Measurements from ENCODE around the gene INPP5J.

The INPP5J gene

GRCh38 chr22:31139866-31140716 is 17.3 kb downstream of the INPP5J start, which contains the start of gene PLA2G3:
PLA2G3 (minus strand) TSS chr22:31140508; CDS start chr22:31140354, 154 bp downstream.
- Histone ChIP-seq H3K4me2 (ENCODE audit: low read length) (no peak within 1 kb of the TSS), H3K79me2 (no peaks in the 10 kb centered on the region), H3K36me3 (ENCODE audit: control insufficient read depth, insufficient read depth, low read length) (no peaks in the 10 kb centered on the region), H3K27me3 (ENCODE audit: control insufficient read depth, insufficient read depth, low read length) (no peaks in the 10 kb centered on the region), H3K4me1 (peaks cover 29% of the 10 kb centered on the region), H2AFZ (no peak within 1 kb of the TSS), H3K9ac (no peak within 1 kb of the TSS), H3K27ac (peak within 1 kb of the TSS; percentile 36), H3K9me3 (ENCODE audit: control insufficient read depth, low read length) (no peaks in the 10 kb centered on the region), H3K4me3 (ENCODE audit: low read depth, low read length) (no peak within 1 kb of the TSS)
- no peak for TF ChIP-seq CTCF (IDR thresholded peaks at IDR 0.05)

GRCh38 chr22:31140746-31141145 is 18.0 kb downstream of the INPP5J start:
- Histone ChIP-seq H3K9me3 (ENCODE audit: control insufficient read depth, low read length) (no peaks in the 10 kb centered on the region), H3K4me1 (peaks cover 24% of the 10 kb centered on the region), H3K4me3 (ENCODE audit: low read depth, low read length) (no peak overlapping the region), H2AFZ (no peak overlapping the region), H3K79me2 (no peaks in the 10 kb centered on the region), H3K27me3 (ENCODE audit: control insufficient read depth, insufficient read depth, low read length) (no peaks in the 10 kb centered on the region), H3K36me3 (ENCODE audit: control insufficient read depth, insufficient read depth, low read length) (no peaks in the 10 kb centered on the region), H3K27ac (peak overlapping the region; percentile 6), H3K4me2 (ENCODE audit: low read length) (no peak overlapping the region), H3K9ac (no peak overlapping the region)
- no peak for TF ChIP-seq CTCF (IDR thresholded peaks at IDR 0.05)

GRCh38 chr22:31141551-31141950 is 18.8 kb downstream of the INPP5J start:
- no peak for TF ChIP-seq CTCF (IDR thresholded peaks at IDR 0.05)
- H3K27ac ChIP-seq: no peak overlapping the region
- H3K9ac ChIP-seq: no peak overlapping the region
- no peaks in the 10 kb centered on the region for H3K36me3 ChIP-seq (ENCODE audit: control insufficient read depth, insufficient read depth, low read length)
- no peaks in the 10 kb centered on the region for H3K27me3 ChIP-seq (ENCODE audit: control insufficient read depth, insufficient read depth, low read length)
- H3K9me3 ChIP-seq (ENCODE audit: control insufficient read depth, low read length): no peaks in the 10 kb centered on the region
- no peaks in the 10 kb centered on the region for H3K79me2 ChIP-seq
- no peak overlapping the region for H2AFZ ChIP-seq
- no peak overlapping the region for H3K4me2 ChIP-seq (ENCODE audit: low read length)
- H3K4me1 ChIP-seq: peaks cover 23% of the 10 kb centered on the region
- no peak overlapping the region for H3K4me3 ChIP-seq (ENCODE audit: low read depth, low read length)

- peak overlapping the region; percentile 66 for H3K27ac ChIP-seq
- no peak overlapping the region for H3K4me3 ChIP-seq (ENCODE audit: low read depth, low read length)
- H3K36me3 ChIP-seq (ENCODE audit: control insufficient read depth, insufficient read depth, low read length): no peaks in the 10 kb centered on the region
- H3K27me3 ChIP-seq (ENCODE audit: control insufficient read depth, insufficient read depth, low read length): no peaks in the 10 kb centered on the region
- H3K4me1 ChIP-seq: peaks cover 23% of the 10 kb centered on the region
- no peak for TF ChIP-seq CTCF (IDR thresholded peaks at IDR 0.05)
- no peak overlapping the region for H2AFZ ChIP-seq
- H3K4me2 ChIP-seq (ENCODE audit: low read length): no peak overlapping the region
- no peaks in the 10 kb centered on the region for H3K79me2 ChIP-seq
- no peaks in the 10 kb centered on the region for H3K9me3 ChIP-seq (ENCODE audit: control insufficient read depth, low read length)
- H3K9ac ChIP-seq: no peak overlapping the region
Measured at GRCh38 chr22:31142285-31142684, 19.5 kb downstream of the INPP5J start.

GRCh38 chr22:31143038-31143437 is 20.3 kb downstream of the INPP5J start:
- peak overlapping the region; percentile 70 for H2AFZ ChIP-seq
- no peak overlapping the region for H3K4me3 ChIP-seq (ENCODE audit: low read depth, low read length)
- H3K27me3 ChIP-seq (ENCODE audit: control insufficient read depth, insufficient read depth, low read length): no peaks in the 10 kb centered on the region
- TF ChIP-seq CTCF (IDR thresholded peaks at IDR 0.05): no peak
- H3K27ac ChIP-seq: peak overlapping the region; percentile 66
- H3K4me2 ChIP-seq (ENCODE audit: low read length): no peak overlapping the region
- no peak overlapping the region for H3K9ac ChIP-seq
- H3K4me1 ChIP-seq: peaks cover 23% of the 10 kb centered on the region
- no peaks in the 10 kb centered on the region for H3K36me3 ChIP-seq (ENCODE audit: control insufficient read depth, insufficient read depth, low read length)
- H3K79me2 ChIP-seq: no peaks in the 10 kb centered on the region
- H3K9me3 ChIP-seq (ENCODE audit: control insufficient read depth, low read length): no peaks in the 10 kb centered on the region

Data from parathyroid adenoma (tissue), 2 donors.